HL-60/S4 treated with retinoic acid at 250 ng/mL for 4 days and 3 days (cell line): ENCODE data around the gene SP2.

ENCODE experiments used
- in situ Hi-C: fragments of 300-500 bp; cut with MboI; formaldehyde crosslinking; loops from 2 replicates; pipeline ENCODE4 v1.7.0; 2022; ENCODE audit warnings: low sequenced_read_pairs

The SP2 gene

GRCh38 chr17:47889734-47890529 is 6.1 kb upstream of the SP2 start:
- in situ Hi-C loops: loop anchor here (5.0 kb wide), 1 partner anchor 48 kb away; the partner anchor contains the start of gene SCRN2

DNA sequence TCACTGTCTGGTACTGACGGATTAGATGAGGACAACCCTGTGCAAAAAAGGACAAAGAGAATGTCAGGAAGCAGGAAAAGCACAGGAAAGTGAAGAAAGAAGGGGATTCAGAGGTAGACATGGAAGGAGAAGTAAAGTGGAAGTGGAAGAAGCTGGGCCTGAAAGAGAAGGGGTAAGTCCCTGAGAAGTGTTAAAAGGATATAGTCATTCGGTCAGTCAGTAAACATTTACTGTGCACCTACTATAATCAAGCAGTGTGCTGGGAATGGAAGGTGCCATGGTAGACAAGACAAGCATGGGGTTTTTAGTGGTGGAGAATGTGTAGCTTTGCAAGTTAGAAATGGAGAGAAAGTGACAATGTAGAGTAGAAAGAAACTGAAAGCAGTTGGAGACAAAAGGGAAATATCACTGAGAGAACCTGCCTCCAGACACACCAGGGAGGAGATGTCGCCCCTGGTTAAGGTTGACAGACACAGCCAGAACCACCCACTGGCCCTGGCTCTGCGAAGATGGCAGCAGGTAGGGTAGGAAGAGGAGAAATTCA is 4.4 kb upstream of the SP2 start:
- in situ Hi-C loops: loop anchor here (5.0 kb wide), 1 partner anchor 49 kb away; the partner anchor contains the start of gene SCRN2

DNA sequence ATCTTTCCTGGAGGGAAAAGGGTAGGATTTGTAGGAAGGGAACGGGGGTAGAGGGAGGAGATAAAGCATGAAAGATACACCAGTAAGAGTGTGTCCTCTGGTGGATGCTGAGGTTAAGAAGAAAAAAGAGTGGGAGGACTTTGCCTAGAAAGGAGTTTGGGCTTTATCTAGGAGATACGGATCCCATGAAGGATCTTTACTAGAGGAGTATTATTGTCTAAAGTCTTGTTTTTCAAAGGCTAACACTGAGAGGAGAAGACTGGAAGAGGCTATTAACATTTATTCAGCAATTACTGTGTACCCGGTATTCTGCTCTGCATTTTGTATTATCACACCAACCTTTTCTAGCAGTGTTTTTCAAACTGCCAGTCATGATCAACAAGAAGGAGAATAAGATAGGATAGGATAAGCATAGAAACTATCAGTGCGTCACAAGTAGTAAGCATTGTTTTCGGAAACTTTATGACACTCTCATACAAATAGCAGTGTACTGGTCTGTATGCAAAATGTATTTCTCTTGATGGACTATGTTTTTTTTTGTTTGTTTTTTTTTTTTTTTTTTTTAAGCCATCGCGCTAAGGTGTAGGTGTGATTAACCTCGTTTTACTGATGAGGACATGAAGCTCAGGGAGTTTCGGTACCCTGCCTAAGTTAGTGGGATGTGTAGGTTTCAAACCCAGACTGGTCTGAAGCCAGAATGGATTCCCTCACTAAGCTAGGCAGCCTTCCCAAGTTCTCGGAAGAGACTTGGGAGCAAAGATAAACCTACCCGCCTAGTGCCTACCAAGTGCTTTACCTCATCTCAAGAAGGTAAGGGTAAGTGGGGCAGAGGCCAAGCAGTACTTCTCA is 1.3 kb upstream of the SP2 start:
- in situ Hi-C loops: loop anchor here (5.0 kb wide), 1 partner anchor 52 kb away; the partner anchor contains the start of gene SCRN2

DNA sequence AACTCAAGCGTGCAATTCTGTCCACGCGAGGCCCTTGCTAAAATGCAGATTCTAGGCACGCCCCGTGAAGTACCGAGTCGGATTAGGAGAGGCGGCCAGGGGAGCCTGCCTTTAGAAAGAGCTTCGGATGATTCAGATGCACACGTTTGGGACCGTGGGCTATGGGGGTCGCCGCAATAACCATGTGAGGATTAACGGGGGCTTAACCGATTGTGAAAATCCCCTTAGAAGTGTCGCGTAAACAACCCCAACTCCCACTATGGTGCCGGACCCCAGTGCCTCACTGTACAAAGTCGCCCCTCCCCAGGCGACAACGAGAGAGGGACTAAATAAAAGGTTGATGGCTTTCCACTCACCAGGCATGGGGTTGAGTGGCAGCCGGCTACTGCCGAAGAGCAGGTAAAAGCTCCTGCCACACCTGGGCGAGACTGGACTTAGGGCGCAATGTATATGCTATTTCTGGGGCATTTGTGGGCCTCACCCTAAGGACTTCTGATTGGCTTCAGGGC is 635 bp upstream of the SP2 start:
- in situ Hi-C loops: no loop called here

DNA sequence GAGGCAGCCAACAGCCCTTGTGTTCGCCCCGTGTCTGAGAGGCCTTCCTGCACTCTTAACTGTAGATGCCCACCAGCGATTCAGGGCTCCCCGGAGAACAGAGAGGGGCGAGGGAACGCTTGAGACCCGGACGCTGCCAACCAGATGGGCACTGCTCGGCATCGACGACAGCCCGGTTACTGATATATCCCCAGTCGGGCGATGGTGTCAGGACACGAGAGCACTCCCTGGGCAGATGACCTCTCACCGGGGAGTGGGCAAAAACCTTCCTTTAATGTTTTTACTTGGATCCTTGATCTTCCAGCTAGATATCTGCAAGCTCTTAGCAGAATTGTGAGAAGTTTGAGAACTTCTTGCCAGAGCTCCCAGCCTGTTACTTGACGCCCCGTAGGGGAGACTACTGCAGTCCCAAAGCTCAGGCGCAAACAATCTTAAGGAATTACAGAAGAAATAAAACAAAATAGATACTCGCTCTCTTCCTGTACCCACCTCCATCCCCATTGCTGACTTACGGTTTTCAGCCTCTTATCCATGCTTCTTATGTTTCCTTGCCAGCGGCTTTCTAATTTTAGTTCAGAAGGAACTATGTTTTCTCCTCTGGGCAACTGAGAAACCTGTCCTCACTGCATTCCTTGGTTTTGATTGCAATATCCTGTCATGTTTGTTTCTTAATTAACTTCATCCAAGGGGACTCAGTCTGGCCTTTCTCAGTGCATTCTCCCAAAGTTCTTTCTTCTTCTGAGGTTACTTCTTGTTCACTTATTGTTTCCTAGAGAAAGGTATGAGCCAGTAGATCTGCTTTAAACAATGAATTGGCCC is 845 bp downstream of the SP2 start:
- in situ Hi-C loops: no loop called here

DNA sequence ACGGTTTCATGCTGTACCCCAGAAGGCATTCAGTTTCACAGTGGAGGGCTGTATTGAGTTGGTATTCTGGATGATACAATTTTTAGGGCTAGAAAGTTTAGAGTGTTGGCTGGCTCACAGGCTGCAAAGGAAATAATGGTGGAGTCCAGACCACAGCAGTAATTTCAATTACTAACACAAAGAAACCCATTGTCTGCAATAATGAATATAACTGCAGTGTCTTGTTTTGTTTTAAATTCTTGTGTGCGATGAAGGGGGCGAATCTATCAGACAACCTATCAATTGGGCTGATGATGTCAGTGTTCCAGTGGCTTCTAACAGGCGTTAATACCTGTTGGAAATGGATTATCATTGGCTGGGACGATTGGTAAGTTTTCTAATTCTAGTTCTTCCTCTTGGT is 1.5 kb downstream of the SP2 start:
- in situ Hi-C loops: no loop called here

GRCh38 chr17:47898241-47898640 is 2.2 kb downstream of the SP2 start:
- in situ Hi-C loops: no loop called here

GRCh38 chr17:47899643-47900042 is 3.6 kb downstream of the SP2 start:
- in situ Hi-C loops: no loop called here

DNA sequence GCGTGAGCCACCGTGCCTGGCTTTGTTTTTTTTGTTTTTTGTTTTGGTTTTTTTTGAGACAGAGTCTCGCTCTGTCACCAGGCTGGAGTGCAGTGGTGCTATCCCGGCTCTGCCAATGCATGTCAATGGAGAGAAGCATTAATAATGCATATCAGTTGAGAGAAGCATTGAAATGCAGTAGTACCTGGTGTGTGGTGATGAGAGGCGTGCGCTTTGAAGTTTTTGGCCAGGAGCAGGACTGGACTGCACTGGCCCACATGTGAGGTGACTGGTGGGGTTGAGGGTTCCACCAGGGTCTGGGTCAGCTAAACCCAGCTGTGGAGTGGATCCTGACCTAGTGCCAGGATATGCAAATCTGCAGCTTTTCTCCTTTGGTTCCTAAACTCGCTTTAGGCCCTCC is 5.4 kb downstream of the SP2 start:
- in situ Hi-C loops: no loop called here

- in situ Hi-C loops: no loop called here
Observed at GRCh38 chr17:47902039-47902744, 6.2 kb downstream of the SP2 start.

- in situ Hi-C loops: no loop called here
Observed at GRCh38 chr17:47905221-47905733, 9.2 kb downstream of the SP2 start.

DNA sequence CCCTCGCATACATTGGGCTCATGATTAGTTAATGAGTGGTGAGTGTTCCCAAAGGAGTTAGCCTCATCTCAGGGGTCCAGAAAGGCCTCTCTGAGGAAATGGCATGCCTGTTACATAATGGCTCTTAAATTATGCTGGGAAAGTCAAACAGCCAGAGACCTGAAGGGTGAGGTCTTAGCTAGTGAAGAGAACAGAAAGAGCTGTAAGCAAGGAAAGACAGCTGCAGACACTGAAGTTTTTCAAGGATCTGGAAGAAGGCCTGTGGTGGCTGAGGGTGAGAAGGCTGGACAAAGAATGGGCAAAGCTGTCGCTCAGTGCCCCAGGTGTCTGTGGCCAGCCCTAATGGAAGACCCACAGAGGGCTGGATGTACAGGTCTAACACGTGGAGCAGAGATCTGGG is 10.4 kb downstream of the SP2 start:
- in situ Hi-C loops: no loop called here

- in situ Hi-C loops: no loop called here
Observed at GRCh38 chr17:47907932-47908562, 12.0 kb downstream of the SP2 start.

GRCh38 chr17:47913050-47913449 is 17.0 kb downstream of the SP2 start:
- in situ Hi-C loops: no loop called here

- in situ Hi-C loops: no loop called here
Observed at GRCh38 chr17:47914306-47914948, 18.4 kb downstream of the SP2 start.

GRCh38 chr17:47915776-47916398 is 19.9 kb downstream of the SP2 start:
- in situ Hi-C loops: no loop called here

DNA sequence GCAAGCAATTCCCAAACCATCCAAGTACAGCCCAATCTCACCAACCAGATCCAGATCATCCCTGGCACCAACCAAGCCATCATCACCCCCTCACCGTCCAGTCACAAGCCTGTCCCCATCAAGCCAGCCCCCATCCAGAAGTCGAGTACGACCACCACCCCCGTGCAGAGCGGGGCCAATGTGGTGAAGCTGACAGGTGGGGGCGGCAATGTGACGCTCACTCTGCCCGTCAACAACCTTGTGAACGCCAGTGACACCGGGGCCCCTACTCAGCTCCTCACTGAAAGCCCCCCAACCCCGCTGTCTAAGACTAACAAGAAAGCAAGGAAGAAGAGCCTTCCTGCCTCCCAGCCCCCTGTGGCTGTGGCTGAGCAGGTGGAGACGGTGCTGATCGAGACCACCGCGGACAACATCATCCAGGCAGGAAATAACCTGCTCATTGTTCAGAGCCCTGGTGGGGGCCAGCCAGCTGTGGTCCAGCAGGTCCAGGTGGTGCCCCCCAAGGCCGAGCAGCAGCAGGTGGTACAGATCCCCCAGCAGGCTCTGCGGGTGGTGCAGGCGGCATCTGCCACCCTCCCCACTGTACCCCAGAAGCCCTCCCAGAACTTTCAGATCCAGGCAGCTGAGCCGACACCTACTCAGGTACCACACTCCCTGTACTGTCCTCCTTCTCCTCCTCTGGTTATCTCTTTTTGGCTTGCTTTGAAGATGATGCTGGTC is 20.6 kb downstream of the SP2 start:
- in situ Hi-C loops: no loop called here

DNA sequence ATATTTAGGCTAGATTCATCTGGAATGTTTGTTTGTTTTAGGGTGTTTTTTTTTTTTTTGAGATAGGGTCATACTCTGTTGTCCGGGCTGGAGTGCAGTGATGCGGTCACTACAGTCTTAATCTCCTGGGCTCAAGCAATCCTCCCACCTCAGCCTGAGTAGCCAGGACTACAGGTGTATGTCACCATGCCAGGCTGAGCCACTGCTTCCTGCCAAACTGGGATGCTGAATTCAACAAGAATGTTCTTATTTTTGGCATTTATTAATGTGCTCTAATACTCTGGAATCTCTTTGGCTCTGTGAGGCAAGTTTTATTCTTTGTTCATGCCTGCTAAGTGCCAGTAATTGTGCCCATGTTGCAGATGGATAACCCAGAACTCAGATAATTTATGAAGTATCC is 21.5 kb downstream of the SP2 start:
- in situ Hi-C loops: no loop called here
